GM18502 (cell line): Measurements from ENCODE around the gene SNIP1.
"Not testable (repeated sequence)": the region's sequence is repeated elsewhere in the genome, so short reads cannot be mapped to it uniquely, and the experiment has no call there.

Experiments
- ATAC-seq: cut with Tn5 transposase; IDR thresholded peaks from one replicate; pipeline ENCODE4 v1.9.1; 2021; ENCODE audit warnings: mild to moderate bottlenecking; ENCODE audit not compliant: unreplicated experiment, poor library complexity

Gene SNIP1

DNA sequence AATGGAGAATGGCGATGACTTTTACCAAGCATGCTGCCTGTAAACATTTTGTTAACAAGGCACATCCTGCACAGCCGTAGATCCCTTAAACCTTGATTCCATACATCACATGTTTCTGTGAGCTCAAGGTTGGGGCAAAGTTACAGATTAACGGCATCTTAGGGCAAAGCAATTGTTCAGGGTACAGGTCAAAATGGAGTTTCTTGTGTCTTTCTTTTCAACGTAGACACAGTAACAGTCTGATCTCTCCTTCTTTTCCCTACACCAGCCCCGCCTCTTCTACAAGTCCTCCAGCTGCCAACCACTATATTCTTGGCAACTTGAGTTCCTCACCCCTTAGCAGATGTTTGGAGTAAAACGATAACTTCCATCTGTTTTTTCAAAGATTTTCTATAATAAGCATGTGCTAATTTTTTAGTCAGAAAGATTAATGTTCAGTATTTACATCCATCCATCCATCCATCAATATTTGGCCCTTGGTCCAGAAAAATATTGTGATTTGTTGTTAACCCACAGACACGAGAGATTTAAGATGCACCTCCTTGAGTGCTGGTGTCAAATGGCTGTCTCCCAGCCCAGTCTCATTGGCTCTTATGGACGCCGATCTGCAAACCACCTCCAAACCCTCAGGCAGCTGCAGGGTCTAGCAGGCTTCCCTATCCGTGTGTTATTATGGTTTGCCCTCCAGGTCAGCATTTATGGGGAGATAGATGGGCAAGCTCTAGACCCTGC, 6.5 kb upstream of the SNIP1 start:
- ATAC-seq, result no peak

DNA sequence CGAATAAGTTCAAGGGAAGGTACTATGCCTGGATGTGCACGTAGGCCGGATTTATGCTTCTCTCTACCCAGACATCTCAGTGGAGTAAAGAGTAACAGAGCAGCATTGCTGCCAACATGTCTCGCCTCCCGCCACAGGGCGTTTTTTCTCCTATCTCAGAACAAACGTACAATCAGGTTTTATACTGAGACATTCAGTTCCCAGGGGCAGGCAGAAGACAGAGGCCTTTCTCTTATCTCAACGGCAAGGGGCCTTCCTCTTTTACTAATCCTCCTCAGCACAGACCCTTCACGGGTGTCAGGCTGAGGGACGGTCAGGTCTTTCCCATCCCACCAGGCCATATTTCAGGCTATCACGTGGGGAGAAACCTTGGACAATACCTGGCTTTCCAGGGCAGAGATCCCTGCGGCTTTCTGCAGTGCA, 5.9 kb upstream of the SNIP1 start:
- ATAC-seq, result not testable (repeated sequence)

DNA sequence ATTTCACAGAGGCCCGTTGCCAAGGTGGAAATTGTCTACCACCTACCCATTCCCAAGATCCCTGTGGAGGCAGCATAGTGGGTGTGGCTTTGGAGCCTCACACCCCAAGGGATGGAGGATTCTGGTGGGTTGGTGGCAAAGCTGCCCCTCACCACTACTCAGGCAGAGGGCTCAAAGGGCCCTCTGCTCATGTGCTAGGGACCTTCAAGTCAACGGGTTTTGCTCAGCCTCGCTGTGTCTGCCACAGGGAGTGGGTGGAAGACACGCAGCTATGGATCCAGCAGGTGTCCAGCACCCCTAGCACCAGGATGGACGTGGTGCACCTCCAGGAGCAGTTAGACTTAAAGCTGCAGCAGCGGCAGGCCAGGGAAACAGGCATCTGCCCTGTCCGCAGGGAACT, 5.0 kb upstream of the SNIP1 start:
- no peak for ATAC-seq

- ATAC-seq, result no peak
Measured at GRCh38 chr1:37558411-37558810, 4.3 kb upstream of the SNIP1 start.

- ATAC-seq, result no peak
Measured at GRCh38 chr1:37557402-37557801, 3.3 kb upstream of the SNIP1 start.

DNA sequence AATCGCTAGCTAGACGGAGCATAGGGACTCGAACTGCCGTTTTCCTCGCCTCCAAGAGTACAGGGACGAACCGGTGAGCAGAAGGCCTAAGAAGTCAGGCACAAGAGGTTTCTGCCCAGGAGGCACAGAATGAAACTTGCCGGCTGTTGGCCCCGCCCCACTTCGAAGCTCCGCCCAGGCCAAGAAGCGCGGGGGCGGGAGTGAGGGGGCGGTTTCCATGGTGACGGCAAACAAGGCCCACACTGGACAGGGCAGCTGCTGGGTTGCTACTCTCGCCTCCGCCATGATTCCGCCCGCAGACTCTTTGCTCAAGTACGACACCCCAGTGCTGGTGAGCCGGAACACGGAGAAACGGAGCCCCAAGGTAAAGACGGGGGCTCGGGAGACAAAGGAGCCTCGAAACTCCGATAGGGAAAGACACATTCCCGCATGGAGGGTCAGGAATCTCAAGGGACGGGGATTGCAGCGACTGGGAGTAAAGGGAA, 2.7 kb upstream of the SNIP1 start, which contains the start of gene DNALI1:
DNALI1 (plus strand) TSS at position 229 of the 485 bp plus-strand sequence; CDS start at position 284, 55 bp downstream.
- no peak for ATAC-seq

DNA sequence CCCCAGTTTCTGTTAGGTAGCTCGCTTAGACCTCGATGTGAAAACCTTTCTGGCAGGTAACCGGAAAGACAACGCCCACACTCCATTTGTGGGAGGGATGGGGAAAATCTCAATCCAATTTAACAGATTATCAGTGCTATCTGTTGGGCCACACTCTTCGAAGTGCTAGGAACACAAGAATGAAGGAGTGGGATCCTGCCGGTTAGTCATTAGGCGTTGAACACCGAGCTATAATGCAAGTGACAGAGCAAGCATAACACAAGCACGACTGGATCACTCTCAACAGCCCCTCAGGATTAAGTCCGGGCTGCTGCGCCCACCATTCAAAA, 531 bp downstream of the SNIP1 start:
- ATAC-seq, result peak; percentile 18

- ATAC-seq, result no peak
Measured at GRCh38 chr1:37549341-37549740, 4.8 kb downstream of the SNIP1 start.

DNA sequence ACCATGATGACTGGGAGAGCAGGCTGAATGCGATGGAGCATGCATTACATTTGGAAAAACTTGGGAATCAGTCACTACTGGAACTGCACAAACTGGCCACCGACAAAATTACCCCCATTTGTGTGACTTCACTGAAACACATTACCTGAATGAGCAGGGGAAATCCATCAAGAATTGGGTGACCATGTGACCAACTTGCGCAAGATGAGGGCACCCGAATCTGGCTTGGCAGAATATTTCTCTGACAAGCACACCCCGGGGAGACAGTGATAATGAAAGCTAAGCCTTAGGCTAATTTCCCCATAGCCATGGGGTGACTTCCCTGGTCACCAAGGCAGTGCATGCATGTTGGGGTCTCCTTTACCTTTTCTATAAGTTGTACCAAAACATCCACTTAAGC, 9.1 kb downstream of the SNIP1 start:
- ATAC-seq, result no peak

DNA sequence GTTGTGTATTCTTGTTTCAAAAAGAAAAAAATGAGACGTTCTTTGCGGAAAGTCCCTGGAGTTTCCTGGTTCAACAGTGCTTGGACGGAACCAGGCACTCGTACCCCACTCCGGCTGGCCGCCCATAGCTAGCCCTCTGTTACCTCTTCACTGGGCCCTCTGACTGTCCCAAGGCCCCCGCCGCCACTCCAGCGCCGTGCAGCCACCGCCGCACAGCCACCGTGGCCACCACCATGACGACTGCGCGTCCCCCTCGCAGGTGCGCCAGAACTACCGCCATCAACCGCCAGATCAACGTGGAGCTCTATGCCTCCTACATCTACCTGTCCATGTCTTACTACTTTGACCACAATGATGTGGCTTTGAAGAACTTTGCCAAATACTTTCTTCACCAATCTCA, 9.6 kb downstream of the SNIP1 start:
- no peak for ATAC-seq

GRCh38 chr1:37540036-37540785, 13.9 kb downstream of the SNIP1 start:
- no peak for ATAC-seq

DNA sequence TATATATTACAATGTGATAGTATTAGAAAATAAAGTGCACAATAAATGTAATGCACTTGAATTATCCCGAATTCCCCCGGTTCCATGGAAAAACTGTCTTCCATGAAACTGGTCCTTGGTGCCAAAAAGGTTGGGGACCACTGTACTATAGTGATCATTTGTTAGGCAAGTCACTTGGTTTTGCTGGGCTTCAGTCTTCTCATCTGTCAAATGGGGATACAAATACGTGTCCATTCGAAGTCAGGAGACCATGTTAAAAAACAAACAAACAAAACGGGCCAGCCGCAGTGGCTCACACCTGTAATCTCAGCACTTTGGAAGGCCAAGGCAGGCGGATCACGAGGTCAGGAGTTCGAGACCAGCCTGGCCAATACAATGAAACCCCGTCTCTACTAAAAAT, 14.9 kb downstream of the SNIP1 start:
- not testable (repeated sequence) for ATAC-seq

DNA sequence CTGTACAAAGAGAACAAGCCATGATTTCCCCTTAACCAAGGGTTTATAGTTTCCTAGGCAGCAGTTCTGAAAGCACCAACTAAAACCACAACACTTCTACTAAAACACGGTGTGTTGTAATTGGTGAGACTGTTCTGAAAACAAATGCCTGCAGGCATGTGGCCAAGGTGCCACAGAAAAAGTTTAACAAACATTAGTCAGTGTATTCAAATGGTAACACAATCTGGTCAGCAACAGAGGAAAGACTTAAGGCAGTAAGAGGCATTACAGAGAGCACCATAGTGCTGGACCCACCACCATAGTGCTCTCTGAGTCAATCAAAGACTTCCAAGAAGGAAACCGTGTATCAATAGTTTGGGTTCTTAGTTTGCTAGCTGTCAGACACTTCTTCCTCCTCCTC, 16.7 kb downstream of the SNIP1 start:
- ATAC-seq, result no peak

GRCh38 chr1:37533317-37534093, 20.6 kb downstream of the SNIP1 start:
- no peak for ATAC-seq

GRCh38 chr1:37532418-37533156, 21.5 kb downstream of the SNIP1 start:
- not testable (repeated sequence) for ATAC-seq

DNA sequence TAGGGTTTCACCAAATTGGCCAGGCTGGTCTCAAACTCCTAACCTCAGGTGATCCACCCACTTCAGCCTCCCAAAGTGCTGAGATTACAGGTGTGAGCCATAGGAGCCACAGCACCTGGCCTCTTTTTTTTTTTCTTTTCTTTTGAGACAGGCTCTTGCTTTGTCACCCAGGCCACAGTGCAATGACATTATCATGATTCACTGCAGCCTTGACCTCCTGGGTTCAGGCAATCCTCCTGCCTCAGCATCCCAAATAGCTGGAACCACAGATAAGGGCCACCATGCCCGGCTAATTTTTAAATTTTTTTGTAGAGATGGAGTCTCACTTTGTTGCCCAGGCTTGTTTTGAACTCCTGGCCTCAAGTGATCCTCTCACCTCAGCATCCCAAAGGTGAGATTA, 24.2 kb downstream of the SNIP1 start:
- not testable (repeated sequence) for ATAC-seq

GRCh38 chr1:37519613-37520012, 34.5 kb downstream of the SNIP1 start:
- no peak for ATAC-seq

DNA sequence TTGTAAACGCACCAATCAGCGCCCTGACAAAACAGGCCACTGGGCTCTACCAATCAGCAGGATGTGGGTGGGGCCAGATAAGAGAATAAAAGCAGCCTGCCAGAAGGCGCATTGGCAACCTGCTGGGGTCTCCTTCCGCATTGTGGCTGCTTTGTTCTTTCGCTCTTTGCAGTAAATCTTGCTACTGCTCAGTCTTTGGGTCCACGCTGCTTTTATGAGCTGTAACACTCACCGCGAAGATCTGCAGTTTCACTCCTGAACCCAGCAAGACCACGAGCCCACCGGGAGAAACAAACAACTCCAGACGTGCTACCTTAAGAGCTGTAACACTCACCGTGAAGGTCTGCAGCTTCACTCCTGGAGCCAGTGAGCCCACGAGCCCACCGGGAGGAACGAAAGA, 35.2 kb downstream of the SNIP1 start:
- ATAC-seq, result not testable (repeated sequence)

GRCh38 chr1:37518241-37518640, 35.9 kb downstream of the SNIP1 start:
- ATAC-seq, result not testable (repeated sequence)

DNA sequence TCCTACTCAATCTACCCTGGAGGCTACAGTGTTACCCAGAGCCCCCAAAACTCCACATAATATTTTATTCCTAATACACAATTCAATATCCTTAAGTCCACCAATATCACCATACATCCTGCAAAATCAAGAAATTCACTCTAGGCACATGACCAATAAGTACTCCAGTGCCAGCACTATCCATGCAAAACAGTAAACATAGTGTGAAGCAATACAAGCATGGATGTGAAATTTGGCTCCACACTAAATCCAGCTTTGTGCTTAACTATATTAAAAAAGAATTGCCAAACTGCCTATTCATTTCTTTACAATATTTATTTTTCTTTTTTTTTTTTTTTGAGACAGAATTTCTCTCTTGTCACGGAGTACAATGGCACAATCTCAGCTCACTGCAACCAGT, 36.5 kb downstream of the SNIP1 start:
- ATAC-seq, result no peak
